Stimulated activated CD4-positive, alpha-beta T cell treated with anti-CD3 and anti-CD28 coated beads, TNF-alpha, amount 100 ng/mL, for 1 hour (primary cell): Measurements from ENCODE around the gene NRG3.

Experiments
- DNase-seq, 3 donors: peaks; one replicate each; pipeline ENCODE4 v3.0.0-alpha.2; 2020; ENCODE audit warnings: low read depth in 3 of 3, low spot score in 1 of 3

The NRG3 gene

GRCh38 chr10:81882011-81882410, 7.0 kb downstream of the NRG3 start:
- DNase-seq, result no peak

- DNase-seq, result no peak
These were observed 9.9 kb downstream of the NRG3 start for GRCh38 chr10:81884856-81885255.

DNA sequence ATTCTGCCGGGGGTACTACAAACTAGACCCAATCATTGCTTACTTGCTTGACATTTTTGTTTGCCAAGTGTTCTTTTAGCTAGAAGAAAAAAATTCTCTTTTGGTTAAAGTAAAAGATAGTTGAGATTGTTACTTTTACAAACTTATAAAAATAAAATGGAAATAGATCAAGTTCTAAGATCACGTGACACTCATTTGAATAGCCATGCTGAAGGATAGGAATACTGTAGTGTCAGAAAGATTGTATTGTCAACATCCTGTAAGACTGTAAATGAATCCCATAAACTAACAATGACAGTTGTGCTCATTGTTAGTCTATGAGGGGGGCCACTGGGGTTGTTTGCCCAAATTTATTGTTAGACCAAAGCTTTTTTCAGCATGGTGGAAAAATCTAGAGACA, 10.5 kb downstream of the NRG3 start:
- no peak for DNase-seq

GRCh38 chr10:81886939-81887338, 11.9 kb downstream of the NRG3 start:
- no peak for DNase-seq

DNA sequence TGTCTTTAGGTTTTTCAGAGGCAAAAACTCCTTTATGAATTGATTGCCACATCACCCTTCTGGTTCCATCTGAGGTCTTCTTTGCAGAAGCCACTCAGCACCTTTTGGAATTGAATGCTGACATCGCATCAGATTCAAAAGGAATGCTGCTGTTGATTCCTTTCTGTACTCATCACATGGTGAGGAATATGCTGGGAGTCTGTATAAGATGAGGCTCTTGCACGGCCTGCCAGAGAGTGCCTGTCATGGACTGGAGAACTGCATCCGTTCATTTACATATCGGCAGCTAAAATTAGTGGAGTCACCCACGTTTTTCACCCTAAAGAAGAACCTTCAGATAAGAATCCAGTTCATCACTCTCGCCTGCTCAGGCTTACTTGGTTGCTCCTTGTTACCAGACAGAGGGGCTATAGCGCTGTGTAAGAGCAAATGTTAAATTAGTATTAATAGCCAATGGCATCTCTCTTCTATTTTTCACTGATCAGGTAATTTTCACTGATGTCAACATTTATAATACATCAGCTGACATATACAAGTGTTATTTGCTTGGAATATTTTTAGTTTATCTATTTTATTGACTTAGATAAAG, 14.3 kb downstream of the NRG3 start:
- DNase-seq, result no peak

DNA sequence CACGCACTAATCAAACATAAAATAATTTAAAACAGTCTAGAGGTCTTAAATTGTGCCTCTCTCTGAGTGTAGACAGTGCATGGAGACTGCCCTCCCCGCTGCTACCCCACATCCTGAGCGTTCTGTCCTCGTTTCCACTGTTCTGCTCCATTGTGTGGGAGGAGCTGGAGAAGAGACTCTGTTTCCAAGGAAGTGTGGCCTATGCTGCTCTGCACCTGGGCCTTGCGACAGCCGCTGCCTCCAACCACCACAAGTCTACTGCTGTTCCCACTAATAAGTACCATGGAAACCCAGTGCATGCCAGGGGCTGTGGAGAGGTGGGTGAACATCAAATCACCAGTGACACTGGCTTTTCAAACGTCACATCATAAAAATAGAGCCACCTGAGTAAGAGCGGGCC, 19.6 kb downstream of the NRG3 start:
- no peak for DNase-seq

- DNase-seq, result no peak
These were observed 23.5 kb downstream of the NRG3 start for GRCh38 chr10:81898518-81898917.

DNA sequence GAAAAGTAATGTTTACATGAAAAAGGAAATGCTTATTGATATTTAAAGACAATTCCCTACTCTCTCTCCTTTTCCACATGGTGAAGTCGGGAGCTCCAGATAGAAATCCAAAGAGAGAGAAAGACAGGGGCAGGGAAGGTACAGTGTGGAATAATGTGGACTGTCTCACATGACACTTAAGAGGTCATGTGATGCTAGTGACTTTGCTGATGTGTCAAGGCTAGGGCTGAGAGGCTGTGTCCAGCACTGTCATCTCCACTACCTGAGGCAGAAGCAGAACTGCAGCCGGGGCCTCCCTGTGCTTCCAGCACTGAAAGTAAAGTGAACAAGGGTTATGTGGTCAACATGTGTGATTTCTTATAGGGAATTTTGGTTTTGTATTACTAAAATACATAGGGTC, 26.0 kb downstream of the NRG3 start:
- no peak for DNase-seq

- no peak for DNase-seq
These were observed 28.5 kb downstream of the NRG3 start for GRCh38 chr10:81903472-81903871.

DNA sequence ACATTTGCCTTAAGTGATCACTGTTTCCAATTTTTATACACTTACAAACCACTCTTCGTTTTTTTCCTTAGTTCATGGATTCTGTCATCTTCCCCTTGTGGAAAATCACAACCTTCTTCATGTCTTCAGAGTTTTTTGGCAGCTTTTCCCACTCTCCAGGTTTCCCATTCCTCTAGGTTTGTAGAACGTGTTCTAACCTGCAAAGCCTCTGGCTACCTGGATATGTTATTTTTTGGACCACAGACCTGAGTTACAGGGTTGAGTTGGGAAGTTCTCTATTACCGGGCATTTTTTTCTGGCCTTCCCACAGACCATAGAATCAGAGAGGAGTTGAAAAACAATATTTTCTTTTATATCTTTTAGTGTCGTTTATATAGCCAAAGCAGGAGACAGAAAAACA, 30.2 kb downstream of the NRG3 start:
- no peak for DNase-seq

DNA sequence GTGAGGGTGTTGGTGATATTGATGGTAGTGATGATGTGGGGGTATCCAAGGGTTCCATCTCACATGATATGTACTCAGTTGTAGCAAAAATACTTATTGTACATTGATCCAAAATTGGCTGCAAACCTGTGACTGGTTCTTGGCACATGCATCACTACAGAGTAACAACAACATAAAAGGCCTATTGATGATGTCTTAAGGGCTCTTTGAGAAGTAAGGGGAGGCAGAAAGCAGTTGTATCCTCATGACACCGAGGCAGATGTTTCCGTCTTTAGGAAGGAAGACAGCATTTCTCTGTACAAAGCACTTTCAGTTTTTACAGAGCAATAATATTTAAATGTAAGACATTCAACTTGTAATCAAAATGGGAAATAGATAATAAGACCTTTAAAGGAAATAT, 34.5 kb downstream of the NRG3 start:
- DNase-seq, result no peak

DNA sequence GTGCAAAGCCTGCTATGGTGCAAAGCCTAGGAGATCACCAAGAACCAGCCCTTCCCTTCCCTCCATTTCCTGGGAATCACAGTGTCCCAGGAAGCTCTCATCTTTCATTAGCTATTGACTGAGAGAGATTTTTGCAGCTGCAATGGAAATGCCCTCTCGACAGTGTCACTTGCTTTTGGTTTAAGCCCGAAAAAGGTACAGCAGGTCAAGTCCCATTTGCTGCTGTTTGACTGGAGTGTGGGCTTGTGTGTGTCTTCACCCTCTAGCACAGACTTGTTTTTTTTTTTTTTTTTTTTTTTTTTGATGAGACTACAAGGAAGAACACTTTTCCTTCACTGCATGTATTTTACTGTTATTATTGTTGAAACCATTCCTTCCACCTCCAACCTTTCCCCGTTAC, 36.3 kb downstream of the NRG3 start:
- DNase-seq, result no peak

DNA sequence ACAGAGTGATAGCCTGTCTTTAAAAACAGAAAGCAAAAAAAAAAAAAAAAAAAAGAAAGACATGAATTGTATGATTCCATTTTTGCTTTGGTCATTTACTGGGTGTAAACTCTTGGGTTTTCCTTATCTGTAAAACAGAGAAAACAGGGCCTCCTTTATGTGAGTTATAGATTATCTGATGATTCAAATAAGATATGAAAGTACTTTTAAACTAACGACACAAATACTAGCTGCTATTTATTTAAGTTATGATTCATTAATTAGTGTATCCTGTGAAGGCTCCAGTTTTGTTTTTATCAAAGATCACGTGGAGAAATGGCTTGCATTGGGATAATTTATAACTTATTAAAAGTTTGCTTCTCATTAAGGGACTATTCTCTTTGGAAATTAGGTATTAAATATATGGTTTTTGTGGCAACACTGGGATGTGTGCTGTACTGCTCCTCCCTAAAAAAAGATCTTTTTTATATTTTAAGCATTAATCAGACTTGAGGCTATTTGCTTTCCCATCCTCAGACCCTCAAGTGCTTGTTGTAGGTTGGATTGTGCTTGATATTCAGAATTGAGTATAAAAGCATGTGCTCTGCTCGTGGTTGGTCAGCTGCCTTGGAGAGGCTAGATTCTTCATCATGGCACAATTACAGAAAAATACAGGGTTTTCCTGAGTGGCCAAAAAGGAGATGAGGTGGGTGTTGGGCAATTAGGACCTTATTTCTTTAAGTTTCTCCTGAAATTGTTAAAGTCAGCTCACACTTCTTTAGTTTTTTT, 39.9 kb downstream of the NRG3 start:
- DNase-seq, result no peak

DNA sequence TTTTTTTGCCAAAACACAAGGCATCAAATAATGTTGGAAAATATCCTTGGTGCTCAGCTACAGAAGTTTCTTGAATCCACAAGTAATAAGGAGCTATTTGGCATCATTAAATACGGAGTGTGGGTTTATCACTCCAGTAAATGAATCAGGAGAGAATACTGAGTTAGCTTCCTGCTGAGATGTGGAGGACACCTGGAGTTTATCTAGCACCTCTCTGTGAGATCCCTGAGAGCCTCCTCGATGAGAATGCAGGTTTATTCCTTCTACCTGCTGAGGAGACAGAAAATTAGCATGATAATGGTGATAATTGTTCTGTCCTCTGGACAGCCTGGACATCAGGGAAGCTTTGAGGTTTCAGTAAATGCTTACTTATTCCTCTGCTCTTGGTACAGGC, 40.5 kb downstream of the NRG3 start:
- DNase-seq, result no peak

DNA sequence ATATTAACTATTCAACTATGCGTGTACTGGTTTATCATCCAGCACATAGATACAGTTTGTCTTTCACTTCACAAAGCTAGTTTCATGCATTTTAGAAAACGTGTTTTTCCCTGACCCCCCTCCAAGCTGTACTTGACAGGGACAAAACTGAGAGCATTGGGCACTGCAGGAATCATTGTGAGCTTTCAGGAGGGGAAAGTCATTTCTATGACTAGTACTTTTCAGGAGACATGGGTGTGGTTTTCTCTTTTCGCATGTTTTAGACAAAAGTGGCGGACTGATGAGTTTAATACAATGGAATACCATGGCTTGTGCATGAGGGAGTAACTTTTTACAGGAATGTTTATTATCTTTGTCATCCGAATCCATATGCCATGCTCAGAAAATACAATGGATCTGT, 42.7 kb downstream of the NRG3 start:
- no peak for DNase-seq

GRCh38 chr10:81918766-81919165, 43.8 kb downstream of the NRG3 start:
- no peak for DNase-seq

GRCh38 chr10:81920213-81920829, 45.3 kb downstream of the NRG3 start:
- DNase-seq, result no peak

DNA sequence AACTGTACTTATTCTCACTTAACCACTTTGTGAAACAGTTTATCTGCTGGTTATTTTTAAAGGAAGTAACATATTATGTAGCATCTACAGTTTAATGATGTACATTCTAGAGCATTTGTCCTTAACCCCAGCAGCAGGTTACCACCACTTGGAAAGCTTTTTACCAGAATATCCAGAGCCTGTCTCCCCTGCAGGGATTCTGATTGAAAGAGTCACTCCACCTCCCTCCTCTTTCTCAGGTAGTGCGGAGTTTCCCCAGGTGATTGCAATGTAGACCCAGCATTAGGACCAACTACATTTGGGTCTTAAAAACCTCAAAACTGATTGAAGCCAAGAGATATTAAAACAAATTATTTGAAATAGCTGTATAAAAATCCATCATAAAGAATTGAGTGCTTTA, 53.1 kb downstream of the NRG3 start:
- DNase-seq, result no peak

GRCh38 chr10:81943583-81943982, 68.6 kb downstream of the NRG3 start:
- no peak for DNase-seq

GRCh38 chr10:81944609-81945008, 69.6 kb downstream of the NRG3 start:
- no peak for DNase-seq

DNA sequence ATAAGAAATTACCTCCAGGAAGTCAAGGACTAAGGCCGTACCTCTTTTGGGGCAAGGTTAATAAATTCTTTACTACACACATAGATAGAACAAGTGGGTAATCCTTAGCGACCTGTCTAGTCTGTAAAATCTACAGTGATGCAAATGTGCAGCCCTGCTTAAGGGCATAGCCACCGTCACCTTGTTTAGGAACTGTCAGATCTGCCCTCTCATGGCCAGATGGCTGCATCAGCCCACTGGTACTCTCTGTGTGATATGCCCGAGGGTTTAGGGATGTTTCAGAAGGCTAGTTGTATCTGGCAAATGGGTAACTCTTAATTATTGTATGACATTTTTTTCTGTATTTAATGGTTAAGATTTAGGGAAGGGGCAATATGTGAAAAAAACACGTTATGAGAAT, 74.3 kb downstream of the NRG3 start:
- DNase-seq, result no peak

DNA sequence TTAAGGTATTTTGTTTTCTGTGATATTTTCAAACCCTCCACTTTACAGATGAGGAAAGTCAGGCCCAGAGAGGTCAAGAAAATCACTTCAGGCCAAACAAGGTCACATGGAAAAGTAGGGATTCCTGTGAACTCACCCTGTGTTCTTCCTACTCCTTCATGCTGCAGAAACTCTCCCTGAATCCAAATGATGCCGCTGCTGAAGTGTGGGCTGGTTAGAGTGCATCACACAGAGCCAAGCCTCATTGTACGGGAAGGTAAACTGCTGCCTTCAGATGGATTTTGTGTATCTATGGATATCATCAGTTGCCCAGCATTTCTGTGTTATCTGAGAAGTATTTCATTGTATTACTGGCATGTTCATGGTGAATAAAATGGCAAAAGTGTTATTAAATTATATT, 75.4 kb downstream of the NRG3 start:
- DNase-seq, result no peak

DNA sequence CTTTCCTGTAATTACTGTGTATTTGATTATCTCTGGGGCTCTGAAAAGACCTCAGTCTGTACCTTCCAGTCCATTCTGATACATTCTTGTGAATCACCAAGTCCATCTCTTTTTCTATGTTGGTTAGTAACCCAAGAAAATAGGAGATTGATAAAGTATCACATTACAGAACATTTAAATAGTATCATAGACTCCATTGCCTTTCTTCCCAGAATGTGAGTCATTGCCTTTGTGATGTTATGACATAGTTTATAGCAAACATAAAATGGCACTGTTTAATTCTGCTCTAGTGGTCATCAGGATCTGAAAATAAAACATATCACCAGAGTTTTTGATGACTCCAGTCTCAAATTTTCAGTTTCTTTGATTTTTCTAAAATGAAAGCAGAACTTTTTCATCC, 78.4 kb downstream of the NRG3 start:
- no peak for DNase-seq
